UCSD-AML1 (cell line): Measurements from ENCODE around the gene CFB.
A peak's percentile ranks its signal among the peaks of the same experiment; 100 is the strongest.

Experiments
- DNase-seq: peaks from one replicate; lab custom pipeline; 2025; ENCODE audit not compliant: unreplicated experiment; lab: John Stamatoyannopoulos, UW

The CFB gene

DNA sequence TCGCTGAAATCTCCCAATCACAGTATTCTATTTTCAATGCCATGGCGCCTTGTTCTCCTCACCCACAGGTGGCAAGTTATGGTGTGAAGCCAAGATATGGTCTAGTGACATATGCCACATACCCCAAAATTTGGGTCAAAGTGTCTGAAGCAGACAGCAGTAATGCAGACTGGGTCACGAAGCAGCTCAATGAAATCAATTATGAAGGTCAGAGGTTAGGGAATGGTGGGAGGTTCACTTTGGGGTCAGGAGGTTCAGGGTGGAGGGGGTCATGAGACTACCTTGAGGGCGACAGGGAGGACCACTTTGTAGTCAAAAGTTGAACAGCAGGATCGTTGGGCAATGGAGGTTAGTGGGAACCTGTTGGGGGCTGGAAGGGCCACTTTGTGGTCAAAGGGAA is 2.4 kb downstream of the CFB start:
- DNase-seq: no peak

- no peak for DNase-seq
Observed at GRCh38 chr6:31948753-31949413, 3.0 kb downstream of the CFB start.

DNA sequence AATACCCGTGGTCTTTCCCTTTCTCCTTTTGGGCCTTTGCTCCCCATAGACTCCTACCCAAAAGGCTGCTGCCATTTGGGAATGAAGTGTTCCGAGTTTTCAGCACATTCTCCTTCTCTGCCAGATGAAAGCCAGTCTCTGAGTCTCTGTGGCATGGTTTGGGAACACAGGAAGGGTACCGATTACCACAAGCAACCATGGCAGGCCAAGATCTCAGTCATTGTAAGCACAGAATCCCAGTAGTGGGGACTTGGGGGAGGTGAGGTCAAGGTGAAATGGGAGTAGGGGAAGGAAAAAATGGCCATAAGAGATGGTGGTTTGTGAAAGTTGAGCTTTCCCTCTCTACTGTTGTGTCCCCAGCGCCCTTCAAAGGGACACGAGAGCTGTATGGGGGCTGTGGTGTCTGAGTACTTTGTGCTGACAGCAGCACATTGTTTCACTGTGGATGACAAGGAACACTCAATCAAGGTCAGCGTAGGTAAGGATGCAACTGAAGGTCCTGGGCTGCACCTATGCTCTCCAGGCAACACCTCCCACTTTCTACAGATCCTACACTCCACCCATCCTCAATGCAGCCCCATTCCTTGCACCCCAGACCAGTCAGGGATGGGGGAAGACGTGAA is 4.1 kb downstream of the CFB start:
- DNase-seq: no peak

- peak; percentile 39 for DNase-seq
Observed at GRCh38 chr6:31952140-31952805, 6.4 kb downstream of the CFB start.

DNA sequence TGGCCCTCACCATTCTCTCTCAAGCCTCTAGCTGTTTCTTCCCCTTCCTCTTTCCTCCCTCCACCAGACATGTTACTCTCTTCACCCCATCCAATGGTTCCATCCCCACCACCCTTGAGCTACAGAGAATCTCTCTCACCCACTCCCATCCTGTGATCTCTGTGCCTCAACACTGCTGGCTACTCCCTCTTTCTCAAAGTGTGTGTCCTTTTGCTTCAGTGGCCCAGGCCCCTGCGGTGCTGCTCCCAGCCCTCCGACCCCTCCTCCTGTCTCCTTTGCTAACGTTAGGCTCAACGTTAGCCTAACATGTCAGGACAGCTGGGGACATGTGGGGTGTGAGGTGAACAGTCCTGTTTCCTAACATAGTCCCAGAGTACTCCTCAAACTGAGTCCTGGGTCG is 7.0 kb downstream of the CFB start:
- no peak for DNase-seq

DNA sequence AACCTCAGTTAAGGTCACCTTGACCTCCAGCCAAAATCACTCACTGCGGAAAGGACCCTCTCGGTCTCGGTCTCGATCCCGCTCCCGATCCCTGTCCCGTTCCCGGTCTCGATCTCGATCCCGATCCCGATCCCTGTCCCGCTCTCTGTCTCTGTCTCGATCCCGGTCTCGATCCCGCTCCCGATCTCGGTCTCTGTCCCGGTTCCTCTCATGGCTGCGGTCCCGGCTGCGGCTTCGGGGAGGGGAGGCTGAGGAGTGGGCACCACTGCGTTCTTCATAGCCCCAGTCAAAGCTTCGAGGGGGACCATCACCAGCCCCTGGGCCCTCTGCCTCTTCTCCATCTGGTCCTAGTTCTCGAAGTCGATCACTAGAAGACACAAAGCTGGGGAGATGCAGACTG is 8.6 kb downstream of the CFB start:
- DNase-seq: no peak

- no peak for DNase-seq
Observed at GRCh38 chr6:31956796-31957195, 10.9 kb downstream of the CFB start.

DNA sequence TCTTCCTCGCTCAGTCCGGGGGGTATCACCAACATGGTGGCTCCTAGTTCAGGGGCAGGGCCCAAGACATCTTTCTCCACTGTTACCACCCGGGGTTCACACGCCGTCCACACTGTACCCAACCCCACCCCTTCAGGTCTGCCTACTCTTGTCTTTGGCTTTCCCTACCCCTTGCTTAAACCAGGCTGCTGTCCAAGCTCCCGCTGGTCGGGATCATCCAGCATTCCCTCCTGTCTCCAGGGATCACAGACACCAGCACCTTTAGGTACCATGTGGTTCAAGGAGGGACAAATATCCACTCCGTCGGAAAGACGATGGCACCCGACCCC is 12.5 kb downstream of the CFB start:
- no peak for DNase-seq

DNA sequence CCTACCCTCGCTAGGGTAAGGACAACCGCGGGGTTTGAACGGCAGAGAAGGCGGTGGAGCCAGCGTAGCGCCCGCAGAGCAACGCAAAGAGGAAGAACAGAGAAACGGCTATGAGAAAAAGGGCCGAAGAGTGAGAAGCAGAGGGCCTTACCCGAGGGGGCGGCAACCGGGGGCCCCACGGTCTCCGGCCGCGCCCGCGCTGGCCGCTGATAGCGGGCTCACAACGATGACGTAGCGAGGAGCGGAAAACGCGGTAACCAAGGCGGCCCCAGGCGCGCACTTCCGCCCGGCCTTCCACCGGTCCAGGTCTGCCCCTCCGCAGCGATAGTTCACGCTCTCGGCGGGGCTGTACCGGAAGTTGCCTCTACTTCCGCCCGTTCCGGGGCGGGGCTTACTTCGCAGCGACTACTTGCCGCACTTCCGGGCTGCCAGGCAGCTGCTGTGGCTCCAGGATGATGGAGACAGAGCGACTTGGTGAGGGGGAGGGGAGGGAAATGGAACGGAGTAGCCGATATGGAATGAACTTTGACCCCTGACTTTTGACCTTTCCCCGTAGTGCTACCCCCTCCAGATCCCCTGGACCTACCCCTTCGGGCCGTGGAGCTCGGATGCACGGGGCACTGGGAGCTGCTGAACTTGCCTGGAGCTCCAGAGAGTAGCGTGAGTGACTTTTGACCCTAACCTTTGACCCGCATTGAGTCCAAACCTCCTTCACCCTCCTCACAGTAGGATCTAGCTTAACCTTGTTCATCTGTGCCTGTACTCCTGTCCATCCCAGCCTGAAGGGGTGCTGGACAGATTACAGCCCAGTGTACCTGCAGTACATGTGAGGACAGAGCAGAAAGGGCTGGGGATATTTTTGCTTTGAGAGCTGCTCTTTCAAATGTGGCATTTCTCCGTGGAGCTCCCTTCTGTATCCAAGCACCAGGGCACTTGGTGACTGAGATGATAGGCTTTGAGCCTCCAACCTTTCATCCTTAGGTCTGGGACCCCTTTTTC is 13.1 kb downstream of the CFB start, which contains the start of the genes NELFE and SKIC2:
NELFE (minus strand) TSS at position 231 of the 999 bp plus-strand sequence. CDS start 525 bp downstream, outside the sequence.
SKIC2 (plus strand) TSS at position 435 of the 999 bp plus-strand sequence; CDS start at position 453, 18 bp downstream.
- DNase-seq: peak; percentile 99

DNA sequence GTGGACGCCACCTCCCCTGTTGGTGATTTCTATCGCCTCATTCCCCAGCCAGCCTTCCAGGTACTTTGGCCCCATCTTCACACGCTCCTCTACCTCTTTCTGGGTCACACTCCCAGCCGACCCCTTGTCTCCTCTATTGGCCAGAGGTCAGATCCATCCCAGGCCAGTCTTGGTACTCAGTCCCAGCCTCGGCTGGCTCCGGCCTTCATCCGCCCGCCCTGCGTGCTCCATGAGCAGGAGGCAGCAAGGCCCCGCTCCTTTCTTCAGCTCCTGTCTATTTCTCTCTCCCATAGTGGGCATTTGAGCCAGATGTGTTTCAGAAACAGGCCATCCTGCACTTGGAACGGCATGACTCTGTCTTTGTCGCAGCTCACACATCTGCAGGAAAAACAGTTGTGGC is 15.7 kb downstream of the CFB start:
- no peak for DNase-seq

GRCh38 chr6:31963921-31964320 is 18.0 kb downstream of the CFB start:
- DNase-seq: no peak

GRCh38 chr6:31965700-31966099 is 19.8 kb downstream of the CFB start:
- no peak for DNase-seq

- no peak for DNase-seq
Observed at GRCh38 chr6:31966506-31966905, 20.6 kb downstream of the CFB start.

DNA sequence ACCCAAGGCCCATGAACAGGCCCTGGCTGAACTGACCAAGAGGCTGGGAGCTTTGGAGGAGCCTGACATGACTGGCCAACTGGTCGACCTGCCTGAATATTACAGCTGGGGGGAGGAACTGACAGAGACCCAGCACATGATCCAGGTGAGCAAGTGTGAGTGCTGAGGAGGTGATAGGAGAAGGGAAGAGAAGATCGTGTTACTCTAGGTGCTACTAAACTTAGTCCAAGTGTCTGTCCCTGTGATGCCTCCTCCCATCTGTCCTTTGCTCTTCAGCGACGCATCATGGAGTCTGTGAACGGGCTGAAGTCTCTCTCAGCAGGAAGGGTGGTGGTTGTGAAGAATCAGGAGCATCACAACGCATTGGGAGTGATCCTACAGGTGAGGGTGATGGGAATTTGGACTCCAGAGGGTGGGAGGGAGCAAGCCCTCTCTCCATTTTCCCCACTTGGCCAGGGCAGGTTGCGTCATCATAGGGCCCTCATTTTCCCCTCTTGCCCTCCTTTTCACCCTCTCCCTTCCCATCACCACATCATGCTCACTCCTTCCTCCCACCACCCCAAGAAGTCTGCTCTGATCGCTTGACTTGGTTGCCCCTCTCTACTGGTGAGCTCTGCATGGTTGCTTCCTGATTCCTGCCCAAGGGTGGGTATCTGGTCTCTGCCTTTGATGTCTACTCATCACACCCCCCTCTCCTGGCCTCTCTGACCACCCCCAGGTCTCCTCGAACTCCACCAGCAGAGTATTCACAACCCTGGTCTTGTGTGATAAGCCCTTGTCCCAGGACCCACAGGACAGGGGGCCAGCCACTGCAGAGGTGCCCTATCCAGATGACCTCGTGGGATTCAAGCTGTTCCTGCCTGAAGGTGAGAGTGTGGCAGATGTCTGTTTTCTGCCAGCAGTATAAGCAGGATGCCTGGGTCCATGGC is 21.4 kb downstream of the CFB start:
- no peak for DNase-seq

DNA sequence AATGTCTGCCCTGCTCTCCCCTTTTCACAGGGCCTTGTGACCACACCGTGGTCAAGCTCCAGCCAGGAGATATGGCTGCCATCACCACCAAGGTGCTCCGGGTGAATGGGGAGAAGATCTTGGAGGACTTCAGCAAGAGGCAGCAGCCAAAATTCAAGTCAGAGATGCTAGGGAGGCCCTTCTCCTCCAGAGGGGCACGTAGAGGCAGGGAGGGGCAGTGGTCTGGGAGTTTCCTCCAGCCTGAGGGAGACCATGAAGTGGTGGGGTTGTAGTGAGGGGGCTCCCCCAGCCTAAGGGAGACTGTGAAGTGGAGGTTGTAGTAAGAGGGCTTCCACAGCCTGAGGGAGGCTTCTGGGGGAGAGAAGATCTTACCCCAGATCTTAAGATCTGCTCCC is 22.0 kb downstream of the CFB start:
- no peak for DNase-seq

GRCh38 chr6:31968326-31968725 is 22.4 kb downstream of the CFB start:
- DNase-seq: no peak

DNA sequence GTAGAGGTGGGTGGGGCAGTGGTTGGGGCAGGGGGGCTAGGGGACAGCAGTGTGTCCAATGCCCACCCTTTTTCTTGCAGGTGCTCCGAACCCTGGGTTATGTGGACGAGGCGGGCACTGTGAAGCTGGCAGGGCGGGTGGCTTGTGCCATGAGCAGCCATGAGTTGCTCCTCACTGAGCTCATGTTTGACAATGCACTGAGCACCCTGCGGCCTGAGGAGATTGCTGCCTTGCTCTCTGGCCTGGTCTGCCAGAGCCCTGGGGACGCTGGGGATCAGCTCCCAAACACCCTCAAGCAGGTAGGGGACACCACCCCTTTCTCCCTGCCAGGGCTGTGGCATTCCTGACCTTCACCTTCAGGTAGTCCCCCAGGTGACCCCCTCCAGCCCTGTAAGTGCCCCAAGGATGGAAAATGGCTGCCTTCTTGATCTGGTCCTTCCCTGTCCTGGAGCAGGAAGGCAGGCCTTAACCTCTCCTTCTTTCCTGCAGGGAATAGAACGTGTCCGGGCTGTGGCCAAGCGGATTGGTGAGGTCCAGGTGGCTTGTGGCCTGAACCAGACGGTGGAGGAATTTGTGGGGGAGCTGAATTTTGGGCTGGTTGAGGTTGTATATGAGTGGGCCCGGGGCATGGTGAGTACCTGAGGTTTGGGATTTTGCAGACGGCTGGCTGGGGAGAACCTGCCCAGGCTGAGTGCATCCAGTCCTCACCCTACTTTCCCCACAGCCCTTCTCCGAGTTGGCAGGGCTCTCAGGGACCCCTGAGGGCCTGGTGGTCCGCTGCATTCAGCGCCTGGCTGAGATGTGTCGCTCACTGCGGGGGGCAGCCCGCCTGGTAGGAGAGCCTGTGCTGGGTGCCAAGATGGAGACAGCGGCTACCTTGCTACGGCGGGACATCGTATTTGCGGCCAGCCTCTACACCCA is 23.2 kb downstream of the CFB start:
- no peak for DNase-seq

- no peak for DNase-seq
Observed at GRCh38 chr6:31969712-31970603, 24.1 kb downstream of the CFB start.
